ENCODE data around the gene SEPTIN2.
"Not testable (repeated sequence)": the region's sequence is repeated elsewhere in the genome, so short reads cannot be mapped to it uniquely, and the experiment has no call there.

The SEPTIN2 gene

GRCh38 chr2:241271706-241272302, 43.9 kb upstream of the SEPTIN2 start:
- TF ChIP-seq CTCF (IDR thresholded peaks at IDR 0.05; ENCODE audit: low read depth, low read length), result no peak
- peak overlapping the region; percentile 85 for H3K4me3 ChIP-seq (ENCODE audit: low read depth, low read length)

GRCh38 chr2:241272303-241273209, 43.2 kb upstream of the SEPTIN2 start:
- H3K4me3 ChIP-seq (ENCODE audit: low read depth, low read length), result peak overlapping the region; percentile 85
- no peak for TF ChIP-seq CTCF (IDR thresholded peaks at IDR 0.05; ENCODE audit: low read depth, low read length)

- H3K4me3 ChIP-seq (ENCODE audit: low read depth, low read length), result peak overlapping the region; percentile 85
- no peak for TF ChIP-seq CTCF (IDR thresholded peaks at IDR 0.05; ENCODE audit: low read depth, low read length)
These were observed 42.3 kb upstream of the SEPTIN2 start for GRCh38 chr2:241273210-241274020.

- TF ChIP-seq CTCF (IDR thresholded peaks at IDR 0.05; ENCODE audit: low read depth, low read length), result no peak
- no peak overlapping the region for H3K4me3 ChIP-seq (ENCODE audit: low read depth, low read length)
These were observed 41.6 kb upstream of the SEPTIN2 start for GRCh38 chr2:241274127-241274526.

- no peak overlapping the region for H3K4me3 ChIP-seq (ENCODE audit: low read depth, low read length)
- TF ChIP-seq CTCF (IDR thresholded peaks at IDR 0.05; ENCODE audit: low read depth, low read length), result no peak
These were observed 40.2 kb upstream of the SEPTIN2 start for GRCh38 chr2:241275504-241275903.

- TF ChIP-seq CTCF (IDR thresholded peaks at IDR 0.05; ENCODE audit: low read depth, low read length), result no peak
- H3K4me3 ChIP-seq (ENCODE audit: low read depth, low read length), result no peak overlapping the region
These were observed 39.8 kb upstream of the SEPTIN2 start for GRCh38 chr2:241275910-241276309.

GRCh38 chr2:241278306-241278705, 37.4 kb upstream of the SEPTIN2 start:
- H3K4me3 ChIP-seq (ENCODE audit: low read depth, low read length), result not testable (repeated sequence)

Measured in WI38 (cell line).